ENCODE results near the gene DOK3. TPM values are rescaled to one million over a fixed set of nuclear protein-coding genes. Genes with fewer than 3 reads are reported as not detected.

Gene DOK3
- polyA plus RNA-seq, 2 of the 4 experiments (the other 2 are of a cell fraction) = 1.3 to 7.1 TPM

GRCh38 chr5:177501874-177502678 is 7.5 kb downstream of the DOK3 start:
- no peak for ATAC-seq
- WGBS (ENCODE audit: missing lambda C conversion rate) = 63% methylated on average over 9 of the region's 9 CpGs
- H3K4me2 ChIP-seq = no peak overlapping the region

GRCh38 chr5:177500685-177501522 is 8.7 kb downstream of the DOK3 start:
- FAIRE-seq (no peak), ATAC-seq (peak; percentile 48 to 70), DNase-seq (ENCODE audit: low read depth in 1 of 2, low spot score in 1 of 2) (peak; percentile 83 to 88)
- Histone ChIP-seq H3K27ac (0 out of 6 replicates have a peak overlapping the region, but pooled peaks of 1 of the 2 experiments have one; percentile 29), H3K4me1 (peaks cover 16% of the 10 kb centered on the region), H3K4me3 (no peak overlapping the region), H3K4me2 (no peak overlapping the region), H3K9me3 (no peaks in the 10 kb centered on the region)
- WGBS (ENCODE audit: missing lambda C conversion rate) = 24% methylated on average over 10 of the region's 10 CpGs
- POLR2A ChIA-PET = no interaction called here
- CTCF ChIA-PET = interaction anchor here (0.7 to 18.1 kb wide), 47 partner anchors 9 to 364 kb away, joined by 3 to 354 read pairs (median 5); partner anchors contain the start of genes DDX41, DOK3, GRK6 and PFN3
- TF ChIP-seq HEYL (CRISPR knock-in tag; IDR thresholded peaks at IDR 0.05) = no peak
- no peak for TF ChIP-seq FOXS1 (CRISPR knock-in tag; IDR thresholded peaks at IDR 0.05)
- TF ChIP-seq RNF2 (IDR thresholded peaks at IDR 0.05; ENCODE audit: borderline replicate concordance, low read depth) = no peak
- TF ChIP-seq PHF8 (IDR thresholded peaks at IDR 0.05; ENCODE audit: borderline replicate concordance, low read depth) = no peak
- peak; percentile 93 for TF ChIP-seq CTCF (IDR thresholded peaks at IDR 0.05)
- no peak for TF ChIP-seq TP53 (CRISPR knock-in tag; IDR thresholded peaks at IDR 0.05)
- TF ChIP-seq JUNB (IDR thresholded peaks at IDR 0.05) = no peak
- TF ChIP-seq ZSCAN20 (CRISPR knock-in tag; IDR thresholded peaks at IDR 0.05) = no peak
- TF ChIP-seq HOXB13 (CRISPR knock-in tag; IDR thresholded peaks at IDR 0.05; ENCODE audit: low read depth) = no peak
- TF ChIP-seq NFE2L2 (conservative IDR thresholded peaks at IDR 0.05; ENCODE audit: low read length) = no peak
- TF ChIP-seq CHD4 (IDR thresholded peaks at IDR 0.05; ENCODE audit: borderline replicate concordance) = no peak
- TF ChIP-seq MAX (IDR thresholded peaks at IDR 0.05) = no peak
- TF ChIP-seq ATOH8 (CRISPR knock-in tag; IDR thresholded peaks at IDR 0.05; ENCODE audit: low read depth) = no peak
- TF ChIP-seq SMC3 (IDR thresholded peaks at IDR 0.05) = peak; percentile 88
- TF ChIP-seq ZNF302 (CRISPR knock-in tag; IDR thresholded peaks at IDR 0.05) = no peak
- peak; percentile 84 to 86 for TF ChIP-seq RAD21 (conservative IDR thresholded peaks at IDR 0.05 in 1 of 2, IDR thresholded peaks at IDR 0.05 in 1 of 2)
- TF ChIP-seq CBX8 (IDR thresholded peaks at IDR 0.05) = no peak
- no peak for TF ChIP-seq ESRRA (IDR thresholded peaks at IDR 0.05; ENCODE audit: borderline replicate concordance, low read length)
- TF ChIP-seq JUN (IDR thresholded peaks at IDR 0.05) = no peak
- TF ChIP-seq MYC (IDR thresholded peaks at IDR 0.05; ENCODE audit: borderline replicate concordance, low read length) = no peak
- no peak for TF ChIP-seq CBX2 (IDR thresholded peaks at IDR 0.05; ENCODE audit: borderline replicate concordance, low read depth)

More at GRCh38 chr5:177501874-177502678, 7.5 kb downstream of the DOK3 start:
- no peak overlapping the region for H3K4me3 ChIP-seq
- TF ChIP-seq CTCF (IDR thresholded peaks at IDR 0.05) (no peak), JUN (IDR thresholded peaks at IDR 0.05) (no peak), NPAS2 (CRISPR knock-in tag; IDR thresholded peaks at IDR 0.05; ENCODE audit: borderline replicate concordance) (no peak), FOSB (CRISPR knock-in tag; IDR thresholded peaks at IDR 0.05) (no peak), SMC3 (IDR thresholded peaks at IDR 0.05) (no peak)
- H3K27ac ChIP-seq = no peak overlapping the region
- FAIRE-seq = no peak
- CTCF ChIA-PET = interaction anchor here (0.6 to 18.1 kb wide), 36 partner anchors 8 to 251 kb away, joined by 3 to 354 read pairs (median 6); partner anchors contain the start of genes DDX41, DOK3, PFN3 and PRR7
- no peaks in the 10 kb centered on the region for H3K9me3 ChIP-seq
- H3K4me1 ChIP-seq = peaks cover 11% of the 10 kb centered on the region
- no peak for DNase-seq (ENCODE audit: low read depth in 1 of 2, low spot score in 1 of 2)
- POLR2A ChIA-PET = no interaction called here

All from A549 (cell line).